Embryonic facial prominence (tissue), 1 donor: ENCODE measurements around the gene CADM2.

Experiments used
- DNase-seq: peaks from one replicate; pipeline ENCODE4 v3.0.0-alpha.2; 2016; ENCODE audit errors: extremely low spot score

CADM2 gene

GRCh38 chr3:85571835-85572234 lies 613.0 kb downstream of the CADM2 start:
- no peak for DNase-seq

GRCh38 chr3:85572426-85572825 lies 613.6 kb downstream of the CADM2 start:
- DNase-seq, result no peak

- no peak for DNase-seq
These were observed 614.2 kb downstream of the CADM2 start for GRCh38 chr3:85572978-85573377.

GRCh38 chr3:85574006-85574705 lies 615.4 kb downstream of the CADM2 start:
- no peak for DNase-seq

GRCh38 chr3:85576091-85576690 lies 617.4 kb downstream of the CADM2 start:
- no peak for DNase-seq

- no peak for DNase-seq
These were observed 618.0 kb downstream of the CADM2 start for GRCh38 chr3:85576697-85577200.

- no peak for DNase-seq
These were observed 626.1 kb downstream of the CADM2 start for GRCh38 chr3:85584779-85585356.

GRCh38 chr3:85586018-85586417 lies 627.2 kb downstream of the CADM2 start:
- DNase-seq, result no peak

- DNase-seq, result no peak
These were observed 630.4 kb downstream of the CADM2 start for GRCh38 chr3:85589145-85589544.

- no peak for DNase-seq
These were observed 632.7 kb downstream of the CADM2 start for GRCh38 chr3:85591451-85591850.

- no peak for DNase-seq
These were observed 633.5 kb downstream of the CADM2 start for GRCh38 chr3:85592256-85592655.

- DNase-seq, result no peak
These were observed 635.9 kb downstream of the CADM2 start for GRCh38 chr3:85594676-85595075.

GRCh38 chr3:85603378-85603777 lies 644.6 kb downstream of the CADM2 start:
- no peak for DNase-seq

GRCh38 chr3:85604641-85605040 lies 645.9 kb downstream of the CADM2 start:
- DNase-seq, result no peak

GRCh38 chr3:85605066-85605465 lies 646.3 kb downstream of the CADM2 start:
- DNase-seq, result no peak

GRCh38 chr3:85626662-85627061 lies 667.9 kb downstream of the CADM2 start:
- no peak for DNase-seq

GRCh38 chr3:85627932-85628331 lies 669.1 kb downstream of the CADM2 start:
- DNase-seq, result no peak

GRCh38 chr3:85631070-85631469 lies 672.3 kb downstream of the CADM2 start:
- no peak for DNase-seq

- DNase-seq, result no peak
These were observed 674.1 kb downstream of the CADM2 start for GRCh38 chr3:85632921-85633320.

GRCh38 chr3:85652360-85652759 lies 693.6 kb downstream of the CADM2 start:
- no peak for DNase-seq

- no peak for DNase-seq
These were observed 701.7 kb downstream of the CADM2 start for GRCh38 chr3:85660451-85660850.

- DNase-seq, result no peak
These were observed 703.7 kb downstream of the CADM2 start for GRCh38 chr3:85662462-85662861.

GRCh38 chr3:85667744-85668143 lies 709.0 kb downstream of the CADM2 start:
- DNase-seq, result no peak
